Heart right ventricle (tissue), 16 donors: ENCODE measurements around the gene FBXO28. TPM values are rescaled to one million over a fixed set of nuclear protein-coding genes. Genes with fewer than 3 reads are reported as not detected.

ENCODE experiments used
- ATAC-seq, 8 donors: fragments of 200-7000 bp; cut with Tn5 transposase; one replicate each; pipeline ENCODE4 v1.9.1; 2020; ENCODE audit warnings: mild to moderate bottlenecking in 8 of 8, moderate library complexity in 8 of 8, moderate number of reproducible peaks in 1 of 8
- DNase-seq, 2 donors: peaks; one replicate each; pipeline ENCODE4 v3.0.0-alpha.2; 2020
- H3K27ac ChIP-seq, 10 donors: fragments of 200-600 bp; sonication (generic) in 2 of 10; one replicate each; pipeline versions ENCODE4 v1.5.0 to v1.8.0; 2020 to 2022; ENCODE audit warnings: mild to moderate bottlenecking in 3 of 10
- H3K27me3 ChIP-seq, 7 donors: fragments of 200-600 bp; one replicate each; pipeline ENCODE4 v1.8.0; 2021 to 2022; ENCODE audit warnings: mild to moderate bottlenecking in 2 of 7
- H3K36me3 ChIP-seq, 9 donors: fragments of 200-600 bp; sonication (generic) in 1 of 9; one replicate each; pipeline versions ENCODE4 v1.5.0 to v1.8.0; 2020 to 2022; ENCODE audit warnings: mild to moderate bottlenecking in 2 of 9
- H3K4me1 ChIP-seq, 9 donors: fragments of 200-600 bp; sonication (generic) in 1 of 9; one replicate each; pipeline versions ENCODE4 v1.5.0 to v1.8.0; 2020 to 2022; ENCODE audit warnings: mild to moderate bottlenecking in 4 of 9
- H3K4me3 ChIP-seq, 10 donors: fragments of 200-600 bp; sonication (generic) in 2 of 10; one replicate each; pipeline versions ENCODE4 v1.5.0 to v1.8.0; 2020 to 2022; ENCODE audit warnings: mild to moderate bottlenecking in 7 of 10, moderate library complexity in 2 of 10
- H3K9me3 ChIP-seq, 11 donors: fragments of 200-600 bp in 10 of 11; sonication (generic) in 2 of 11; one replicate each; pipeline versions ENCODE4 v1.5.0 to v1.8.0; 2013 to 2022; ENCODE audit warnings: mild to moderate bottlenecking in 2 of 11, control low read depth in 1 of 11, moderate library complexity in 1 of 11
- WGBS, 2 donors: extraction: QIAGEN DNeasy Blood & Tissue Kit; methylation state at CpG; one replicate each; pipeline ENCODE4 v1.1.7; 2013; ENCODE audit warnings: inconsistent platforms in 1 of 2; 5-methylcytosine and 5-hydroxymethylcytosine counted together
- intact Hi-C, 10 donors: fragments of 100-400 bp; cut with DNase I; formaldehyde crosslinking; loops; one replicate each; pipeline versions ENCODE4 v1.11.1 to v1.14.2; 2022
- polyA plus RNA-seq, 2 donors: library from polyadenylated mRNA; stranded (reverse); fragments of 200-250 nt; gene quantifications; one replicate each; pipeline ENCODE4 v1.2.3, GENCODE V29; 2013
- total RNA-seq, 10 donors: library from RNA; stranded (reverse); fragmentation: NEBNext Ultra II Directional in 3 of 10; extraction: Animal tissue kit (Norgen Biotek cat#: 25700) in 3 of 10; gene quantifications; one replicate each; pipeline versions ENCODE4 v1.2.1 to v1.2.4, GENCODE V29; 2021 to 2023
- TF ChIP-seq, protein P1 (sequence below), 9 donors: fragments of 200-600 bp; sonication (generic) in 2 of 9; IDR thresholded peaks; one replicate each; pipeline versions ENCODE4 v1.5.0 to v1.8.0; 2021 to 2022; ENCODE audit warnings: antibody characterized with exemption in 9 of 9, mild to moderate bottlenecking in 5 of 9, moderate library complexity in 1 of 9
- donor health status: Arrhythmogenic right ventricular cardiomyopathy.
- donor health status: ischemic (EF 13 %, LVEDD 7.1; RV severe dilation, severe dysfunction).
- donor health status: healthy with polysubstance abuse.
- donor health status: DM: no; HTN: yes; CAD: no.
- donor health status: DM: no; HTN: no; CAD: no.
- donor health status: ischemic (EF 25% LVEDD 6.9; RV normal size, moderate dysfunction).
- donor health status: ischemic (EF 25% LVEDD 5.7; RV mildly dilated, moderate dysfunction).
- donor health status: healthy.
- donor health status: DM: yes; HTN: yes; CAD: no.
- donor health status: Ischemic cardiomyopathy.
- donor health status: ischemic (EF 35%, LVEDD 5.7; RV mildly dilated, moderate dysfunction).
- donor health status: nonischemic (EF 11% LVEDD 7.7; RV severe dilation, severe dysfunction).
- donor health status: DM: yes; HTN: yes; CAD: no.
- donor health status: PGD.
- donor health status: ischemic (EF 29% LVEDD 5.4; RV normal size, mild dysfunction).
- donor health status: nonischemic (EF 23%, LVEDD 6.1; RV moderate dilation, normal function).

The FBXO28 gene
- total and polyA plus RNA-seq, 12 donors, result 5.9 to 22.9 (median 20.1) TPM

DNA sequence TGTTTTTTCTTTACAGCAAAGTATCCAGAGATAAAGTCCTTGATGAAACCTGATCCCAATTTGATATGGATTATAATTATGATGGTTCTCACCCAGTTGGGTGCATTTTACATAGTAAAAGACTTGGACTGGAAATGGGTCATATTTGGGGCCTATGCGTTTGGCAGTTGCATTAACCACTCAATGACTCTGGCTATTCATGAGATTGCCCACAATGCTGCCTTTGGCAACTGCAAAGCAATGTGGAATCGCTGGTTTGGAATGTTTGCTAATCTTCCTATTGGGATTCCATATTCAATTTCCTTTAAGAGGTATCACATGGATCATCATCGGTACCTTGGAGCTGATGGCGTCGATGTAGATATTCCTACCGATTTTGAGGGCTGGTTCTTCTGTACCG, 75.7 kb downstream of the FBXO28 start:
- TF ChIP-seq, protein P1, sequence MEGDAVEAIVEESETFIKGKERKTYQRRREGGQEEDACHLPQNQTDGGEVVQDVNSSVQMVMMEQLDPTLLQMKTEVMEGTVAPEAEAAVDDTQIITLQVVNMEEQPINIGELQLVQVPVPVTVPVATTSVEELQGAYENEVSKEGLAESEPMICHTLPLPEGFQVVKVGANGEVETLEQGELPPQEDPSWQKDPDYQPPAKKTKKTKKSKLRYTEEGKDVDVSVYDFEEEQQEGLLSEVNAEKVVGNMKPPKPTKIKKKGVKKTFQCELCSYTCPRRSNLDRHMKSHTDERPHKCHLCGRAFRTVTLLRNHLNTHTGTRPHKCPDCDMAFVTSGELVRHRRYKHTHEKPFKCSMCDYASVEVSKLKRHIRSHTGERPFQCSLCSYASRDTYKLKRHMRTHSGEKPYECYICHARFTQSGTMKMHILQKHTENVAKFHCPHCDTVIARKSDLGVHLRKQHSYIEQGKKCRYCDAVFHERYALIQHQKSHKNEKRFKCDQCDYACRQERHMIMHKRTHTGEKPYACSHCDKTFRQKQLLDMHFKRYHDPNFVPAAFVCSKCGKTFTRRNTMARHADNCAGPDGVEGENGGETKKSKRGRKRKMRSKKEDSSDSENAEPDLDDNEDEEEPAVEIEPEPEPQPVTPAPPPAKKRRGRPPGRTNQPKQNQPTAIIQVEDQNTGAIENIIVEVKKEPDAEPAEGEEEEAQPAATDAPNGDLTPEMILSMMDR (IDR thresholded peaks at IDR 0.05), result no peak
- Histone ChIP-seq H3K4me1 (peaks cover 0 to 27% (median 14%) of the 10 kb centered on the region in 9 donors), H3K27ac (no peak overlapping the region), H3K36me3 (peaks cover 0 to 73% (median 17%) of the 10 kb centered on the region in 9 donors), H3K9me3 (peaks cover 0 to 5% (median 0%) of the 10 kb centered on the region in 11 donors), H3K4me3 (no peak overlapping the region), H3K27me3 (no peaks in the 10 kb centered on the region)
- DNase-seq (no peak), ATAC-seq (no peak)
- 93 to 97% methylated on average over 7 of the region's 7 CpGs for WGBS, 2 donors
- intact Hi-C loops, result loop anchor here in 3 of 10 donors (5.0 to 10.0 kb wide), 3 partner anchors 65 to 245 kb away; partner anchors contain the start of gene WDR26 (in 1 of the 3)

DNA sequence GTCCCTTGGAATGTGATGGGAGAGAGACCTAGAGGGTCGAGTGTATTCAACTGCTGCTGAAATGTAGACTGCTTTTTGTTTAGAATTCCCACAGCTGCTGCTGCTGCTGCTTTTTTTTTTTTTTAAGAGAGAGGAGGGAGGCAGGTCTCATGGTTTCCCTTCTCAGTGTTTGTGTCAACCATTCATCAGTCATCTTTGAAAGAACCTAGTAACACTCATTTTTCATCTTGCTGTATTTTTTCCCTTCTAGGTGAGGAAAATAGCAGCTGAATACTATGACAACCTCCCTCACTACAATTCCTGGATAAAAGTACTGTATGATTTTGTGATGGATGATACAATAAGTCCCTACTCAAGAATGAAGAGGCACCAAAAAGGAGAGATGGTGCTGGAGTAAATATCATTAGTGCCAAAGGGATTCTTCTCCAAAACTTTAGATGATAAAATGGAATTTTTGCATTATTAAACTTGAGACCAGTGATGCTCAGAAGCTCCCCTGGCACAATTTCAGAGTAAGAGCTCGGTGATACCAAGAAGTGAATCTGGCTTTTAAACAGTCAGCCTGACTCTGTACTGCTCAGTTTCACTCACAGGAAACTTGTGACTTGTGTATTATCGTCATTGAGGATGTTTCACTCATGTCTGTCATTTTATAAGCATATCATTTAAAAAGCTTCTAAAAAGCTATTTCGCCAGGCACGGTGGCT, 78.3 kb downstream of the FBXO28 start:
- H3K4me1 ChIP-seq, result peaks cover 0 to 29% (median 0%) of the 10 kb centered on the region in 9 donors
- H3K4me3 ChIP-seq, result no peak overlapping the region
- H3K9me3 ChIP-seq, result peaks cover 0 to 5% (median 0%) of the 10 kb centered on the region in 11 donors
- no peaks in the 10 kb centered on the region for H3K27me3 ChIP-seq
- WGBS, 2 donors, result 72 to 74% methylated on average over 5 of the region's 5 CpGs
- TF ChIP-seq, protein P1 (IDR thresholded peaks at IDR 0.05), result no peak
- intact Hi-C loops, result no loop called here
- DNase-seq (no peak), ATAC-seq (no peak)
- H3K27ac ChIP-seq, result no peak overlapping the region
- peaks cover 0 to 63% (median 17%) of the 10 kb centered on the region in 9 donors for H3K36me3 ChIP-seq

DNA sequence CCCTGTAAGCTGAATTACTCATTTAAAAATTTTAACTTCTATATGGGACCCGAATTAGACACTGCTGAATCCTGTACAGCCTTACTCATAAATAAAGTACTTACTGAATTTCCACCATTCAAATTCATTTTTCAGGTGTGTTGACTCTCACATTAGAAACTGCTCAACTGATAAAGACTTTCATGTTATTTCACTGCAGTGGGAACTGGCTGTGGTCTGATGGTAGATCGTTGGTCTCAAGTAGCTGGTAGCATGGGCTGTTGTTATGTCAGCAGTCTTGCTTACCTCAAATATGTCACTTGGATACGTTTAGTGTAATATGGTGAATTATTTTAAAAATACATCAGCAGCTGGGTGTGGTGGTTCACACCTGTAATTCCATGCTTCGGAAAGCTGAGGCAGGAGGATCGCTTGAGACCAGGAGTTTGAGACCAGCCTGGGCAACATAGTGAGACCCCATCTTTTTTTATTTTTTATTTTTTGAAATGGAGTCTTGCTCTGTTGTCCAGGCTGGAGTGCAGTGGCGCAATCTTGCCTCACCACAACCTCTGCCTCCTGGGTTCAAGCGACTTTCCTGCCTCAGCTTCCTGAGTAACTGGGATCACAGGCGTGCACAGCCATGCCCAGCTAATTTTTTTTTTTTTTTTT, 79.5 kb downstream of the FBXO28 start:
- Histone ChIP-seq H3K4me1 (peaks cover 0 to 26% (median 0%) of the 10 kb centered on the region in 9 donors), H3K4me3 (no peak overlapping the region), H3K27ac (no peak overlapping the region), H3K27me3 (no peaks in the 10 kb centered on the region), H3K9me3 (no peaks in the 10 kb centered on the region), H3K36me3 (peaks cover 0 to 63% (median 17%) of the 10 kb centered on the region in 9 donors)
- DNase-seq (no peak), ATAC-seq (no peak)
- intact Hi-C loops, result no loop called here
- WGBS, 2 donors, result 96 to 98% methylated on average over 8 of the region's 8 CpGs
- TF ChIP-seq, protein P1 (IDR thresholded peaks at IDR 0.05), result no peak

DNA sequence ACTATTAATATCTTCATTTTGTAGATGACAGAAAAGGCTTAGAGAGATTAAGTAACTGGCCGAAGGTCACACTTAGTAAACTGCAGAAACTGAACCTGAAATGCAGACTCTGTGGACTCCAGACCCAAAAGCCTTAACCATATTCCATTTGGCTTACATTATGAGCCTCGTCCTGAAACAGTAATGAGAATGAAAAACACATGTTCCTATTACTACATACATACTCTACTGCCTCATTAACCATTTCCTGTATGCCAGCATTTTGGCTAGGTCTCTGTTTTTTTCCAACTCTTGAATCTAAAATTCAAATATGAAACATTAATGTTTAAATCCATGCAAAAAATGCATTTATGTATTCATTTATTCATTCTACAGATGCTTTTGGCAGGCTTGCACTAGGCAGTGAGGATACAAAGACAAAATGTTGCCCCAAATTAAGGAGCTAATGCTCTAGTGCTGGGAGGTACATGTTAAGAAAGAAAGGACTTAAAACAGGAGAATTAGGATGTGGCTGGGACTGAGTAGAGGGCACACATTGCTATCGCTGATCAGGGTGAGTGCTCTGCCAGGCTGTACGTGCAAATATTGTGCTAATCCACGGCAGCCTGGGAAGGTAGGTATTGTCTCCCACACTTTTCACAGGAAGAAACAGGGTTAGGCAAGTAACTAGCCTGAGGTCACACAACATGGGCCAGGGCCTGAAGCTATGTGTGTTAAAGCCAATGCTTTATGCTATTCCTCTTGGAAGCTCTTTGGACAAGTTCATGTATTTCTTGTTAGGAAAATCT, 83.1 kb downstream of the FBXO28 start:
- no peak for ATAC-seq
- H3K27ac ChIP-seq, result no peak overlapping the region
- peaks cover 0 to 36% (median 15%) of the 10 kb centered on the region in 9 donors for H3K36me3 ChIP-seq
- no peak for DNase-seq
- 77 to 81% methylated on average over 5 of the region's 5 CpGs for WGBS, 2 donors
- no peak overlapping the region for H3K4me3 ChIP-seq
- TF ChIP-seq, protein P1 (IDR thresholded peaks at IDR 0.05), result no peak
- intact Hi-C loops, result no loop called here
- H3K27me3 ChIP-seq, result no peaks in the 10 kb centered on the region
- no peaks in the 10 kb centered on the region for H3K9me3 ChIP-seq
- H3K4me1 ChIP-seq, result peaks cover 0 to 14% (median 0%) of the 10 kb centered on the region in 9 donors
